Sigmoid colon (tissue), 7 donors: Measurements from ENCODE around the gene CAVIN4. TPM values are rescaled to one million over a fixed set of nuclear protein-coding genes. Genes with fewer than 3 reads are reported as not detected.

Experiments used
- DNase-seq: peaks from one replicate; pipeline ENCODE4 v3.0.0-alpha.2; 2019
- H3K27ac ChIP-seq, 4 donors: fragments of 200-600 bp; sonication (generic); one replicate each; pipeline ENCODE4 v1.5.1; 2016 to 2019; ENCODE audit warnings: mild to moderate bottlenecking in 1 of 4
- H3K27me3 ChIP-seq, 3 donors: fragments of 200-600 bp; sonication (generic); one replicate each; pipeline ENCODE4 v1.5.1; 2019; ENCODE audit warnings: mild to moderate bottlenecking in 1 of 3
- H3K36me3 ChIP-seq, 4 donors: fragments of 200-600 bp; sonication (generic); one replicate each; pipeline ENCODE4 v1.5.1; 2016 to 2019
- H3K4me1 ChIP-seq, 4 donors: fragments of 200-600 bp; sonication (generic); one replicate each; pipeline ENCODE4 v1.5.1; 2017 to 2019
- H3K4me3 ChIP-seq, 4 donors: fragments of 200-600 bp; sonication (generic); one replicate each; pipeline ENCODE4 v1.5.1; 2017 to 2019; ENCODE audit warnings: mild to moderate bottlenecking in 2 of 4, moderate library complexity in 1 of 4
- H3K9me3 ChIP-seq, 4 donors: fragments of 200-600 bp in 3 of 4; sonication (generic) in 3 of 4; one replicate each; pipeline versions ENCODE4 v1.5.1 to v1.6.1; 2013 to 2019
- CTCF ChIP-seq, 4 experiments: fragments of 450-650 bp in 3 of 4; fragments of 200-600 bp in 1 of 4; IDR thresholded peaks; one replicate each; pipeline ENCODE4 v1.5.1; 2016 to 2019; ENCODE audit warnings: antibody characterized with exemption in 4 of 4, mild to moderate bottlenecking in 3 of 4, moderate library complexity in 2 of 4
- EP300 ChIP-seq, 4 donors: sonication (generic); formaldehyde crosslinking; IDR thresholded peaks; one replicate each; pipeline ENCODE4 v1.6.1; 2017; ENCODE audit warnings: antibody characterized with exemption in 4 of 4
- POLR2A ChIP-seq, 2 donors: fragments of 450-650 bp; IDR thresholded peaks; one replicate each; pipeline ENCODE4 v1.6.1; 2016; ENCODE audit warnings: antibody characterized with exemption in 2 of 2, mild to moderate bottlenecking in 2 of 2, moderate library complexity in 2 of 2
- POLR2AphosphoS5 ChIP-seq, 4 donors: sonication (generic); formaldehyde crosslinking; IDR thresholded peaks; one replicate each; pipeline ENCODE4 v1.6.1; 2017; ENCODE audit warnings: antibody characterized with exemption in 4 of 4
- WGBS, 2 donors: extraction: QIAGEN DNeasy Blood & Tissue Kit; methylation state at CpG; one replicate each; pipeline ENCODE4 v1.1.7; 2013; 5-methylcytosine and 5-hydroxymethylcytosine counted together
- intact Hi-C: fragments of 100-400 bp; cut with DNase I; formaldehyde crosslinking; loops from one replicate; pipeline ENCODE4 v1.15.1; 2023
- polyA plus RNA-seq, 3 donors: library from polyadenylated mRNA; stranded (reverse); fragments of 200-250 nt; gene quantifications; one replicate each; pipeline ENCODE4 v1.2.3, GENCODE V29; 2013
- total RNA-seq, 4 donors: library from RNA; depleted of rRNA; stranded (reverse); fragments of >200 nt; gene quantifications; one replicate each; pipeline ENCODE4 v1.1.0, GENCODE V29; 2016
- donor health status: healthy with polysubstance abuse.
- donor health status: Bipolar disorder and iron deficiency.
- donor health status: healthy.

The CAVIN4 gene
- total and polyA plus RNA-seq, 7 donors: 0.06 to 1.1 (median 0.41) TPM; not detected in 2

- WGBS, 2 donors: 41 to 42% methylated on average over 2 of the region's 2 CpGs
- Histone ChIP-seq H3K4me1 (peaks cover 0 to 16% (median 8%) of the 10 kb centered on the region in 4 donors), H3K36me3 (no peaks in the 10 kb centered on the region), H3K9me3 (no peaks in the 10 kb centered on the region), H3K27ac (no peak overlapping the region), H3K4me3 (no peak overlapping the region), H3K27me3 (no peaks in the 10 kb centered on the region)
- intact Hi-C loops: no loop called here
- TF ChIP-seq POLR2A (IDR thresholded peaks at IDR 0.05): no peak
- TF ChIP-seq CTCF (IDR thresholded peaks at IDR 0.05): peak in 2 of 4 experiments; percentile 37 to 52
- DNase-seq: no peak
These were observed 24.5 kb downstream of the CAVIN4 start for GRCh38 chr9:100602342-100602801.

GRCh38 chr9:100605405-100605804 lies 27.5 kb downstream of the CAVIN4 start:
- no peak for TF ChIP-seq POLR2A (IDR thresholded peaks at IDR 0.05)
- no peak for TF ChIP-seq EP300 (IDR thresholded peaks at IDR 0.05)
- no peak for TF ChIP-seq POLR2AphosphoS5 (IDR thresholded peaks at IDR 0.05)
- TF ChIP-seq CTCF (IDR thresholded peaks at IDR 0.05): no peak
- intact Hi-C loops: no loop called here
- 61 to 72% methylated on average over 1 of the region's 1 CpG for WGBS, 2 donors
- DNase-seq: no peak
- no peaks in the 10 kb centered on the region for H3K36me3 ChIP-seq
- no peak overlapping the region for H3K4me3 ChIP-seq
- H3K4me1 ChIP-seq: no peaks in the 10 kb centered on the region
- H3K9me3 ChIP-seq: no peaks in the 10 kb centered on the region
- H3K27me3 ChIP-seq: no peaks in the 10 kb centered on the region
- no peak overlapping the region for H3K27ac ChIP-seq

GRCh38 chr9:100619194-100619593 lies 41.3 kb downstream of the CAVIN4 start:
- Histone ChIP-seq H3K27ac (no peak overlapping the region), H3K27me3 (no peaks in the 10 kb centered on the region), H3K4me1 (no peaks in the 10 kb centered on the region), H3K4me3 (no peak overlapping the region), H3K36me3 (no peaks in the 10 kb centered on the region), H3K9me3 (peaks cover 0 to 6% (median 0%) of the 10 kb centered on the region in 4 donors)
- no peak for DNase-seq
- intact Hi-C loops: no loop called here
- 67 to 69% methylated on average over 5 of the region's 5 CpGs for WGBS, 2 donors
- TF ChIP-seq CTCF (IDR thresholded peaks at IDR 0.05): no peak
- no peak for TF ChIP-seq EP300 (IDR thresholded peaks at IDR 0.05)
- no peak for TF ChIP-seq POLR2A (IDR thresholded peaks at IDR 0.05)

GRCh38 chr9:100619665-100620064 lies 41.8 kb downstream of the CAVIN4 start:
- H3K4me1 ChIP-seq: no peaks in the 10 kb centered on the region
- no peak overlapping the region for H3K27ac ChIP-seq
- H3K4me3 ChIP-seq: no peak overlapping the region
- no peak for DNase-seq
- intact Hi-C loops: no loop called here
- 70 to 74% methylated on average over 5 of the region's 5 CpGs for WGBS, 2 donors
- peaks cover 0 to 6% (median 0%) of the 10 kb centered on the region in 4 donors for H3K9me3 ChIP-seq
- TF ChIP-seq CTCF (IDR thresholded peaks at IDR 0.05) (no peak), EP300 (IDR thresholded peaks at IDR 0.05) (no peak), POLR2AphosphoS5 (IDR thresholded peaks at IDR 0.05) (no peak), POLR2A (IDR thresholded peaks at IDR 0.05) (no peak)
- no peaks in the 10 kb centered on the region for H3K27me3 ChIP-seq
- H3K36me3 ChIP-seq: no peaks in the 10 kb centered on the region

- no peaks in the 10 kb centered on the region for H3K27me3 ChIP-seq
- no peak for TF ChIP-seq POLR2A (IDR thresholded peaks at IDR 0.05)
- WGBS, 2 donors: 33 to 59% methylated on average over 1 of the region's 1 CpG
- no peaks in the 10 kb centered on the region for H3K9me3 ChIP-seq
- DNase-seq: no peak
- intact Hi-C loops: no loop called here
- H3K4me3 ChIP-seq: no peak overlapping the region
- H3K36me3 ChIP-seq: no peaks in the 10 kb centered on the region
- H3K4me1 ChIP-seq: no peaks in the 10 kb centered on the region
- no peak overlapping the region for H3K27ac ChIP-seq
These were observed 46.1 kb downstream of the CAVIN4 start for GRCh38 chr9:100623969-100624368.
